Measurements from ENCODE around the gene GSTM1.

Gene GSTM1

DNA sequence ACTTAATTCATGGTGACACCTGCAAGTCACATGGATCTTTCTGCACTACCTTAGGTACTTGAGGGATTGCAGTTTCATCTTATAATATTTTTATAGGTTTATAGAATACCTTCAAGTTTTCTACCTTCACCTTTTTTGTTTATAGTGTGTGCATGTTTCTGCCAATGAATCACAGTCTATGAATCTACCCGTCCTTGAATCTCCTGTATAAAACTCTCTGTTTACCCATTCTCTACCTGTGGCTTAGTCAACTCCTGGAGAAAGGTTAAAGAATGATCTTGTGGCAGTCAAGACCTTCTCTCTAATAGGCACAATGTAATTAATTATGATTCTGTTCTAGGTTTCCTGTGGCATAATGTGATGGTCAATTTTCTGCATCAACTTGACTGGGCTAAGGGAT is 22.9 kb upstream of the GSTM1 start:
- no peaks in the 10 kb centered on the region for H3K9me2 ChIP-seq (replicated peaks; ENCODE audit: low read depth, low read length)

DNA sequence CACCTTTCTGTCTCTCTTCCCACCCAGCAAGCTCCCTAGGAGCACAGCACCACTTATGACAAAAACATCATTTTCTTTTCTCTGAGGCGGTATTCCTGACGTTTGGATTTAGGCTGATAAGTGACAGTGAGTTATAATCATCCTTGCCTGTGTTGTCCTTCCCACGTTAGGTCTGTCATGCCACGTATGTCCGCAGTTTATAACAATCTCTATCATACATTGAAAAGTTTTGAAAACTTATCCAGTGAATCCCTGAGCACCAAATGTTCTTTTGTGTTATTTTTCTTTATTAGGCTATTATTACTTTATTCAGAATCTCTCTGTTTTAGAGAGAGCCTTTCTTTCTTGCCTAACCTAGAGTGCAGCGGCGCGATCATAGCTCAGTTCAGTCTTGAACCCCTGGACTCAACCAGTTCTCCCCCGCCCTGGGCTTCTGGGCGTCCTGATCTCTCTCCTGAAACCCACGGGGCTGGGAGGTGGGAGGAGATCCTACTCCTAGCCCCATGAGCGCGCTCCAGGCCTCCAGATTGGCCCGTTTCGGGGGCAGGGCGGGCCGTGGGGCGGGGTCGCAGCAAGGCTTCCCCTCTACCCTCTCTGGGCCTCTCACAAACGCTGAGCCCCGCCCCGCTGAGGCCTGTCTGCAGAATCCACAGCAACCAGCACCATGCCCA is 20.0 kb upstream of the GSTM1 start, which contains the start of gene GSTM2:
Gene GSTM2 (plus strand): TSS at position 606 of the 671 bp plus-strand sequence. CDS start 59 bp downstream, at position 665.
- Histone ChIP-seq H3K36me3 (ENCODE audit: insufficient read depth, low read length) (no peaks in the 10 kb centered on the region), H3F3A (ENCODE audit: low read depth) (no peaks in the 10 kb centered on the region), H3K9me2 (replicated peaks; ENCODE audit: low read depth, low read length) (no peaks in the 10 kb centered on the region), H3K4me1 (ENCODE audit: insufficient read depth, low read length, poor library complexity, severe bottlenecking) (peaks cover 6% of the 10 kb centered on the region), H3K4me2 (ENCODE audit: low read depth, low read length, poor library complexity, severe bottlenecking) (peak within 1 kb of the TSS; percentile 38), H2AFZ (ENCODE audit: low read length) (peak within 1 kb of the TSS; percentile 30; the same call in 1 of the 2 replicates), H3K4me3 (ENCODE audit: low read length, poor library complexity, severe bottlenecking) (peak within 1 kb of the TSS; percentile 26), H3K79me2 (ENCODE audit: insufficient read depth, low read length) (no peaks in the 10 kb centered on the region), H4K20me1 (ENCODE audit: insufficient read depth, low read length, poor library complexity, severe bottlenecking) (no peaks in the 10 kb centered on the region), H3K9ac (ENCODE audit: low read depth, low read length, poor library complexity, severe bottlenecking) (peak within 1 kb of the TSS; percentile 11), H3K9me3 (ENCODE audit: insufficient read depth, low read depth, low read length) (no peaks in the 10 kb centered on the region), H3K27me3 (ENCODE audit: insufficient read depth, low read length, poor library complexity, severe bottlenecking) (no peaks in the 10 kb centered on the region)
- TF ChIP-seq EZH2phosphoT487 (IDR thresholded peaks at IDR 0.05; ENCODE audit: borderline replicate concordance) = no peak
- TF ChIP-seq, protein P1, sequence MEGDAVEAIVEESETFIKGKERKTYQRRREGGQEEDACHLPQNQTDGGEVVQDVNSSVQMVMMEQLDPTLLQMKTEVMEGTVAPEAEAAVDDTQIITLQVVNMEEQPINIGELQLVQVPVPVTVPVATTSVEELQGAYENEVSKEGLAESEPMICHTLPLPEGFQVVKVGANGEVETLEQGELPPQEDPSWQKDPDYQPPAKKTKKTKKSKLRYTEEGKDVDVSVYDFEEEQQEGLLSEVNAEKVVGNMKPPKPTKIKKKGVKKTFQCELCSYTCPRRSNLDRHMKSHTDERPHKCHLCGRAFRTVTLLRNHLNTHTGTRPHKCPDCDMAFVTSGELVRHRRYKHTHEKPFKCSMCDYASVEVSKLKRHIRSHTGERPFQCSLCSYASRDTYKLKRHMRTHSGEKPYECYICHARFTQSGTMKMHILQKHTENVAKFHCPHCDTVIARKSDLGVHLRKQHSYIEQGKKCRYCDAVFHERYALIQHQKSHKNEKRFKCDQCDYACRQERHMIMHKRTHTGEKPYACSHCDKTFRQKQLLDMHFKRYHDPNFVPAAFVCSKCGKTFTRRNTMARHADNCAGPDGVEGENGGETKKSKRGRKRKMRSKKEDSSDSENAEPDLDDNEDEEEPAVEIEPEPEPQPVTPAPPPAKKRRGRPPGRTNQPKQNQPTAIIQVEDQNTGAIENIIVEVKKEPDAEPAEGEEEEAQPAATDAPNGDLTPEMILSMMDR (conservative IDR thresholded peaks at IDR 0.05; ENCODE audit: low read length) = no peak

More for the DNA sequence above, 22.9 kb upstream of the GSTM1 start:
- Histone ChIP-seq H3K27me3 (ENCODE audit: insufficient read depth, low read length, poor library complexity, severe bottlenecking) (no peaks in the 10 kb centered on the region), H4K20me1 (ENCODE audit: insufficient read depth, low read length, poor library complexity, severe bottlenecking) (no peaks in the 10 kb centered on the region), H3K4me2 (ENCODE audit: low read depth, low read length, poor library complexity, severe bottlenecking) (no peak overlapping the region), H3K79me2 (ENCODE audit: insufficient read depth, low read length) (no peaks in the 10 kb centered on the region), H3K36me3 (ENCODE audit: insufficient read depth, low read length) (no peaks in the 10 kb centered on the region), H3K4me1 (ENCODE audit: insufficient read depth, low read length, poor library complexity, severe bottlenecking) (peaks cover 21% of the 10 kb centered on the region), H3F3A (ENCODE audit: low read depth) (no peaks in the 10 kb centered on the region), H3K4me3 (ENCODE audit: low read length, poor library complexity, severe bottlenecking) (no peak overlapping the region), H2AFZ (ENCODE audit: low read length) (no peak overlapping the region), H3K9me3 (ENCODE audit: insufficient read depth, low read depth, low read length) (no peaks in the 10 kb centered on the region), H3K9ac (ENCODE audit: low read depth, low read length, poor library complexity, severe bottlenecking) (no peak overlapping the region)
- TF ChIP-seq, protein P1 (conservative IDR thresholded peaks at IDR 0.05; ENCODE audit: low read length) = no peak
- TF ChIP-seq EZH2phosphoT487 (IDR thresholded peaks at IDR 0.05; ENCODE audit: borderline replicate concordance) = no peak

DNA sequence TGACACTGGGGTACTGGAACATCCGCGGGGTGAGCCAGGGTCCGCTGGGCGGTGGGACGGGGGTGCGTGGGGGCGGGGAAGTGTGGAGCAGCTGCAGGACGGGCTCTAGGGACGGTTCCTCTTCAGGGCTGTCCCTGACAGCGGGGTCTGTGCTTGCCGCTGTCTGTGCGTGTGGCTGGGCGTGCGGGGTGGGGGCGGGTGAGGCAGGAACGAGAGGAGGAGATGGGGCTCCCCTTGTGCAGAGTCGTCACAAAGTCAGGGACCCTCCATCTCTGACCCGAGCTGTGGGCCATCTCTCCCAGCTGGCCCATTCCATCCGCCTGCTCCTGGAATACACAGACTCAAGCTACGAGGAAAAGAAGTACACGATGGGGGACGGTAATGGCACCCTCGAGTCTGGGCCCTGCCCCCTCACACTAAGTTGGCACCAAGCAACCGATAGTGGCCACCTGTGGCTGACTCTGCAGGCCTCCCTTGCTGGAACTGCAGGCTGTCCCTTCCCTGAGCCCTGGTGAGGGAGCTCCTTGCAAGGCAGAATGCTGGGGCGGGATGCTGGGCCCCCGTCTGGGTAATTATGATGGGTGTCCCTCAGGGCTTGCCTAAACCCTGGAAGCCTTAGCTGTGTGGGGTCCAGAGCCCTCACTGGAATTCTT is 19.4 kb upstream of the GSTM1 start:
- Histone ChIP-seq H3K27me3 (ENCODE audit: insufficient read depth, low read length, poor library complexity, severe bottlenecking) (no peaks in the 10 kb centered on the region), H3K4me1 (ENCODE audit: insufficient read depth, low read length, poor library complexity, severe bottlenecking) (peaks cover 6% of the 10 kb centered on the region), H3K9ac (ENCODE audit: low read depth, low read length, poor library complexity, severe bottlenecking) (no peak overlapping the region), H2AFZ (ENCODE audit: low read length) (no peak overlapping the region), H3K79me2 (ENCODE audit: insufficient read depth, low read length) (no peaks in the 10 kb centered on the region), H3K4me3 (ENCODE audit: low read length, poor library complexity, severe bottlenecking) (no peak overlapping the region), H4K20me1 (ENCODE audit: insufficient read depth, low read length, poor library complexity, severe bottlenecking) (no peaks in the 10 kb centered on the region), H3K9me2 (replicated peaks; ENCODE audit: low read depth, low read length) (no peaks in the 10 kb centered on the region), H3K4me2 (ENCODE audit: low read depth, low read length, poor library complexity, severe bottlenecking) (peak overlapping the region; percentile 38), H3K9me3 (ENCODE audit: insufficient read depth, low read depth, low read length) (no peaks in the 10 kb centered on the region), H3F3A (ENCODE audit: low read depth) (no peaks in the 10 kb centered on the region), H3K36me3 (ENCODE audit: insufficient read depth, low read length) (no peaks in the 10 kb centered on the region)
- no peak for TF ChIP-seq EZH2phosphoT487 (IDR thresholded peaks at IDR 0.05; ENCODE audit: borderline replicate concordance)
- TF ChIP-seq, protein P1 (conservative IDR thresholded peaks at IDR 0.05; ENCODE audit: low read length) = no peak
